Natural killer cell treated with Interleukin-12 subunit alpha and Interleukin-12 subunit beta and Interleukin-15 and Interleukin-18, amount 100 ng/mL, for 72 hours (primary cell): ENCODE data around the gene RAP1GAP2. TPM values are rescaled to one million over a fixed set of nuclear protein-coding genes. Genes with fewer than 3 reads are reported as not detected.
"Not testable (repeated sequence)": the region's sequence is repeated elsewhere in the genome, so short reads cannot be mapped to it uniquely, and the experiment has no call there.

Experiments
- ATAC-seq, 2 donors: fragments of 150-1000 bp; cut with Tn5 transposase in 1 of 2; sonication (Bioruptor Pico), chemical (Tn5 transposase) in 1 of 2; 2 replicates each; pipeline ENCODE4 v1.10.0; 2021
- DNase-seq: peaks from one replicate; pipeline ENCODE4 v3.0.0; 2022; ENCODE audit warnings: low spot score
- H3K27ac Mint-ChIP-seq, 2 donors: 1 replicate in 1 of 2; 2 replicates in 1 of 2; pipeline ENCODE4 v1.8.0; 2022; ENCODE audit warnings: mixed read lengths in 2 of 2, mild to moderate bottlenecking in 1 of 2, moderate library complexity in 1 of 2
- H3K27me3 Mint-ChIP-seq, 2 donors: 1 replicate in 1 of 2; 2 replicates in 1 of 2; pipeline ENCODE4 v1.8.0; 2022; ENCODE audit warnings: mixed read lengths in 2 of 2
- H3K36me3 Mint-ChIP-seq: one replicate; pipeline ENCODE4 v1.8.0; 2022; ENCODE audit warnings: mixed read lengths
- H3K4me1 Mint-ChIP-seq, 2 donors: 1 replicate in 1 of 2; 2 replicates in 1 of 2; pipeline ENCODE4 v1.8.0; 2022; ENCODE audit warnings: low read depth in 2 of 2, mixed read lengths in 2 of 2, mild to moderate bottlenecking in 1 of 2
- H3K4me3 Mint-ChIP-seq: one replicate; pipeline ENCODE4 v1.8.0; 2022; ENCODE audit warnings: mixed read lengths
- H3K9me3 Mint-ChIP-seq: 2 replicates; pipeline ENCODE4 v1.8.0; 2022; ENCODE audit warnings: mixed read lengths
- total RNA-seq, 2 donors: library from RNA; stranded (reverse); gene quantifications; one replicate each; pipeline ENCODE4 v1.2.3, GENCODE V29; 2022

Gene RAP1GAP2
- total RNA-seq, 2 donors from 2014 or later: 7.7 to 14.5 TPM

DNA sequence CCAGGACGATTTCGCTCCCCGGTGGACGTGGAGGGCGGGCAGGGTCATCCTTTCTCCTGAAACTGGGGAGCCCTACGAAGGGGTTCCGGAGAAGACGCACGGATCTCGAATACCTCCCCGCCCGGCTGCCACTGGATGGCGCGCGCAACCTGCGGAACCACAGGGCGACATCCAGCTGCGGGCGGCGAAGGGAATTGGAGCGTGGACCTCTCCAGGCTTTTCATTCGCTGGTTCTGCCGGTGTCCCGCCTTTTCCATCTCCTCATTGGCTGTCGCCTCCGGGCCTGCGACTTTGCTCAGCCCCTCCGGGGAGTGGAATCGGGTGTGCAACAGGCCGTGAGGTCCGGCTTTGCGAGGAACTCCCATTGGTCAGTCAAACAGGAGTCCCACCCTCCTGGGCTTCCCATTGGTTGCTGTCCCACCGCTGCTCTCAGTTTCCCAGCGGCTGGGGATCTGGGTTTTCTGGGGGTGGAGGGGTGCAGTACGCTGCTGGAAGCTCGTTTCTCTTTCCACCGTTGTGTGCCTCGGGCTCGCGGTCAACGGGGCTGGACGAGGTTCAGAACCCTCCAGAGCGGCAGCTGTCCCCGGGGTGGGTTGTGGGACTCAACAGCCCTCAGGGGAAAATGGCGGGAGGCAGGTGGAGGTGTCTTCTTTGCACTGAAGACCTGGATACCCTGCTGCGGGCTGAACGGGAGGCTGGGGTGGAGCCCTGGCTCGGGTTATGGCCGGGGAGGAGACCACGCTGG lies 252.7 kb downstream of the RAP1GAP2 start:
- DNase-seq (peak; percentile 97), ATAC-seq (peak; percentile 99)
- peak overlapping the region; percentile 64 to 72 for H3K27ac Mint-ChIP-seq
- no peaks in the 10 kb centered on the region for H3K4me1 Mint-ChIP-seq
- peak overlapping the region; percentile 90 for H3K4me3 Mint-ChIP-seq
- no peaks in the 10 kb centered on the region for H3K9me3 Mint-ChIP-seq
- no peaks in the 10 kb centered on the region for H3K27me3 Mint-ChIP-seq
- H3K36me3 Mint-ChIP-seq: no peaks in the 10 kb centered on the region

DNA sequence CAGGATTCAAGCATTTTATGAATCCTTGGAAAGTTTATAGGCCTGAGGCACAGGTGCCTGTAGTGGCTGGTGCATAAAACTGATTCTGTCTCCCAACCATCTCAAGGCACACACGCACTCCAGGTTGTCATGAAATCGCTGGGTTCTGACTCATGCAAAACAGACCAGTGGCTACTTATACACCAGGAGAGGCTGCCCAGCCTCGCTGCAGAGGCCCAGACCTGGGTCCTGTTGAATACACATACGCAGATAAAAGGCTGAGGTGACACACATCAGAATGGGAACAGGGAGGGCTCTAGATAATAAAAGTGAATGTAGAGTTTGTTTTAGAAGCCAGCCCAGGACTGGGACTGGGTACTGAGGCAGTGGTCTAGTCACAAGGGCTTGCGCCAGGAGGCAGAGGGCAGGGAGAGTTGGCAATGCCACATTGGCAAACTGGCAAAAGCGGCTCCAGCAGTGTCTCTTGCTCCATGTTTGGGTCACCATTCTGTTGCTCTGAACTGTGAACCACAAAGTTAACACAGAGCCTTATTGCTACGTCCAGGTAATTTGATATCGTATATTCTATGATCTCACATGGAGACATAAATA lies 253.6 kb downstream of the RAP1GAP2 start:
- no peaks in the 10 kb centered on the region for H3K27me3 Mint-ChIP-seq
- DNase-seq (no peak), ATAC-seq (no peak)
- no peaks in the 10 kb centered on the region for H3K4me1 Mint-ChIP-seq
- no peaks in the 10 kb centered on the region for H3K36me3 Mint-ChIP-seq
- no peaks in the 10 kb centered on the region for H3K9me3 Mint-ChIP-seq
- H3K27ac Mint-ChIP-seq: no peak overlapping the region
- H3K4me3 Mint-ChIP-seq: peak overlapping the region; percentile 90

DNA sequence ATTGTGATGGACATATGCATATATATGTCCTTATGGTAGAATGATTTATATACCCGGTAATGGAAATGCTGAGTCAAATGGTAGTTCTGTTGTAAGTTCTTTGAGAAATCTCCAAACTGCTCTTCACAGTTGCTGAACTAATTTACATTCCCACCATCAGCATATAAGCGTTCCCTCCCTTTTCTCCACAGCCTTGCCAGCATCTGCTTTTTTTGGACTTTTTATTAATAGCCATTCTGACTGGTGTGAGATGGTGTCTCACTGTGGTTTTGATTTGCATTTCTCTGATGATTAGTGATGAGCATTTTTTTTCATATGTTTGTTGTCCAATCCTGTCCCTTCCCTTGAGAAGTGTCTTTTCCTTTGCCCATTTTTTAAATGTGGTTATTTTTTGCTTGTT lies 258.6 kb downstream of the RAP1GAP2 start:
- ATAC-seq, H3K27ac Mint-ChIP-seq, H3K36me3 Mint-ChIP-seq, H3K4me1 Mint-ChIP-seq, DNase-seq, H3K9me3 Mint-ChIP-seq, H3K4me3 Mint-ChIP-seq, H3K27me3 Mint-ChIP-seq: not testable (repeated sequence)

GRCh38 chr17:3062824-3063377 lies 266.7 kb downstream of the RAP1GAP2 start:
- H3K36me3 Mint-ChIP-seq, H3K9me3 Mint-ChIP-seq, H3K4me1 Mint-ChIP-seq, H3K27me3 Mint-ChIP-seq, H3K4me3 Mint-ChIP-seq, DNase-seq: not testable (repeated sequence)
- H3K27ac Mint-ChIP-seq: peak overlapping the region in 1 of 2 donors; percentile 57
- ATAC-seq: peak; percentile 86 to 93

DNA sequence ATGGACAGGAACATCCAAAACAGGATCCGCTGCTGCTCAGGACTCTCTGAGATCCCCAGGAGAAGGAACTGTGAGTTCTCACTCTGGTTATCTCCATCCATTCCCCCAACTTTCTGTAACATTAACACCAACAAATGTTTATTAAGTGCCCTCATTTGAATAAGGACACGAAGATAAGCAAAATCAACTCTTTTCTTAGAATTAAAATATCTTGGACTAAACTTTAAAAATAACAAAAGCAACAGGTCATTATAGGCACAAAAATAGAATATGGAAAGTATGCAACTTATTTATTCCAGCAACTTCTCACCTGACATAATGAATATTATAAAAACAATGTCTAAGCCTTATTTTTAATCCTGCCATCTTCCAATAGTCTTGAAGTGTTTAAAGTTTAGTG lies 267.3 kb downstream of the RAP1GAP2 start, which contains the start of gene OR1D5:
Gene OR1D5, minus strand, starts transcription at position 101 of the 400 bp plus-strand sequence. Its CDS starts 0 bp downstream, at position 101.
- H3K4me1 Mint-ChIP-seq, ATAC-seq, H3K36me3 Mint-ChIP-seq, H3K4me3 Mint-ChIP-seq, DNase-seq, H3K27me3 Mint-ChIP-seq, H3K9me3 Mint-ChIP-seq: not testable (repeated sequence)
- peak within 1 kb of the TSS in 1 of 2 donors; percentile 57 for H3K27ac Mint-ChIP-seq

GRCh38 chr17:3065192-3065591 lies 269.0 kb downstream of the RAP1GAP2 start:
- not testable (repeated sequence) for DNase-seq, H3K4me1 Mint-ChIP-seq

GRCh38 chr17:3073850-3074249 lies 277.6 kb downstream of the RAP1GAP2 start:
- not testable (repeated sequence) for H3K4me1 Mint-ChIP-seq, H3K9me3 Mint-ChIP-seq, DNase-seq, ATAC-seq, H3K36me3 Mint-ChIP-seq, H3K4me3 Mint-ChIP-seq, H3K27ac Mint-ChIP-seq
- peaks cover 11 to 17% of the 10 kb centered on the region in 2 donors for H3K27me3 Mint-ChIP-seq

More at GRCh38 chr17:3065192-3065591, 269.0 kb downstream of the RAP1GAP2 start:
- ATAC-seq: peak in 1 of 2 donors; percentile 54
- H3K27ac Mint-ChIP-seq, H3K9me3 Mint-ChIP-seq, H3K36me3 Mint-ChIP-seq, H3K4me3 Mint-ChIP-seq, H3K27me3 Mint-ChIP-seq: not testable (repeated sequence)

Other genes starting within 250 kb of the RAP1GAP2 start
- gene PAFAH1B1, start 202.8 kb upstream of the RAP1GAP2 start, total RNA-seq: 100 to 1,000 TPM; 192 to 217 TPM
- 100 to 1,000 TPM in 1 of 2 donors, 10 to 100 TPM in 1; 65.7 to 195 TPM for gene CLUH, start 84.7 kb upstream of the RAP1GAP2 start, total RNA-seq
- gene CCDC92B, start 46.8 kb upstream of the RAP1GAP2 start, total RNA-seq: not detected